Mucosa of descending colon (tissue), 3 donors: ENCODE results near the gene AMBP. TPM values are rescaled to one million over a fixed set of nuclear protein-coding genes. Genes with fewer than 3 reads are reported as not detected.

Source experiments
- ATAC-seq: fragments of 200-7000 bp; cut with Tn5 transposase; one replicate; pipeline ENCODE4 v1.9.1; 2020; ENCODE audit warnings: mild to moderate bottlenecking, moderate library complexity
- DNase-seq, 3 donors: peaks; one replicate each; pipeline ENCODE4 v3.0.0-alpha.2; 2020
- H3K36me3 ChIP-seq: fragments of 200-600 bp; one replicate; pipeline ENCODE4 v1.8.0; 2021; ENCODE audit warnings: low read depth, mild to moderate bottlenecking
- H3K4me1 ChIP-seq: fragments of 200-600 bp; one replicate; pipeline ENCODE4 v1.8.0; 2021; ENCODE audit warnings: low read depth, mild to moderate bottlenecking
- H3K4me3 ChIP-seq: fragments of 200-600 bp; one replicate; pipeline ENCODE4 v1.8.0; 2021; ENCODE audit warnings: mild to moderate bottlenecking
- H3K9me3 ChIP-seq: fragments of 200-600 bp; one replicate; pipeline ENCODE4 v1.8.0; 2021; ENCODE audit warnings: mild to moderate bottlenecking
- CTCF ChIP-seq: fragments of 200-600 bp; IDR thresholded peaks from one replicate; pipeline ENCODE4 v1.8.0; 2022; ENCODE audit warnings: antibody characterized with exemption, mild to moderate bottlenecking
- intact Hi-C, 2 donors: fragments of 100-400 bp; cut with DNase I in 1 of 2; cut with micrococcal nuclease in 1 of 2; formaldehyde crosslinking; loops; one replicate each; pipeline versions ENCODE4 v1.11.0 to v1.11.1; 2022; cut with DNase I, micrococcal nuclease
- total RNA-seq, 3 donors: library from RNA; stranded (reverse); fragmentation: NEBNext Ultra II Directional in 2 of 3; extraction: Animal tissue kit (Norgen Biotek cat#: 25700) in 2 of 3; gene quantifications; one replicate each; pipeline versions ENCODE4 v1.2.1 to v1.2.4, GENCODE V29; 2021 to 2023
- donor health status: DM: no; HTN: no; CAD: no; lungs with moderate emphysema.
- donor health status: DM: no; HTN: no; CAD: no.
- donor health status: DM: no; HTN: yes; CAD: no.

AMBP gene
- total RNA-seq, 3 donors from 2014 or later = 0.63 to 0.81 TPM; not detected in 1

- TF ChIP-seq CTCF = no peak
- DNase-seq (no peak), ATAC-seq (no peak)
- Histone ChIP-seq H3K36me3 (no peaks in the 10 kb centered on the region), H3K4me3 (no peak overlapping the region), H3K4me1 (no peaks in the 10 kb centered on the region), H3K9me3 (no peaks in the 10 kb centered on the region)
- intact Hi-C loops = no loop called here
Observed at GRCh38 chr9:114014044-114014443, 64.1 kb downstream of the AMBP start.

DNA sequence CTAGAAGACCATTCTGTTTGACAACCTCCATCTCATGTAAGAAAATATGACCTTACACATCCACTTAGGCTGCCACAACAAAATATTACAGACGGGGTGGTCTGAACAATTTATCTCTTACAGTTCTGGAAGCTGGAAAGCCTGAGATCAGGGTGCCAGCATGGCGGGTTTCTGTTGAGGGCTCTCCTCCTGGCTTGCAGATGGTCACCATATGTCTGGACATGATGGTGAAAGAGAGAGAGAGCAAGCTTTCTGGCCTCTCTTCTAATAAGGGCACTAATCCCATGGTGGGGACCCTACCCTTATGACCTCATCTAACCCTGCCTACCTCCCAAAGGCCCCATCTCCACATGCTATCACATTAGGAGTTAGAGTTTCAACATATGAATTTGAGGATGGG, 66.0 kb downstream of the AMBP start:
- no peak for TF ChIP-seq CTCF
- intact Hi-C loops = no loop called here

DNA sequence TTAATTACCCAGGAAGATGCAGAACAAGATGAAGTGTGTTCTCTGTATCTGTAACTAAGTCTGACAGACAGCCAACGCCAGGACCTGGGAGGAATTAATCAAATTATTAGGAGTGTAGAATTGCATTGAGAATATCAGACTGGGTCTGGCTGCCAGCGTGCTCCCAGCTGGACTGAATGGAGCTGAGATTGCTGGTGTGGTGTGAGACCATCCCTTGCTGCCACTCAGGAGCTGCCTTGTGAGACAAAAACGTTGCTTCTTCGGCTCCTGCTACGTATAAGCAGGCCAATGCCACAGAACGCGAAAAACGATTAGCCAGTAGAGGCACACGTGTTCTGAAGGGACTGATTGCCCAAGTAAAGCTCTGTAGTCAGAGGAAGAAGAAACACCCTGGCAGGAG, 66.8 kb downstream of the AMBP start:
- Histone ChIP-seq H3K4me3 (no peak overlapping the region), H3K36me3 (no peaks in the 10 kb centered on the region), H3K9me3 (no peaks in the 10 kb centered on the region), H3K4me1 (no peaks in the 10 kb centered on the region)
- intact Hi-C loops = no loop called here
- DNase-seq (peak in 1 of 3 donors; percentile 4), ATAC-seq (no peak)
- TF ChIP-seq CTCF = no peak

More for the DNA sequence above, 66.0 kb downstream of the AMBP start:
- ATAC-seq (no peak), DNase-seq (no peak)
- Histone ChIP-seq H3K4me1 (no peaks in the 10 kb centered on the region), H3K4me3 (no peak overlapping the region), H3K36me3 (no peaks in the 10 kb centered on the region), H3K9me3 (no peaks in the 10 kb centered on the region)

Other genes with a start within 250 kb of the AMBP start
- 1 to 10 TPM; 2.7 to 6.2 (median 3.7) TPM for gene ZNF618, start 202.0 kb downstream of the AMBP start, total RNA-seq
- gene KIF12, start 21.0 kb upstream of the AMBP start, total RNA-seq = 10 to 100 TPM; 12.3 to 36.9 (median 13.6) TPM
- gene COL27A1, start 77.2 kb upstream of the AMBP start, total RNA-seq = 10 to 100 TPM in 1 of 3 donors, 1 to 10 TPM in 2; 3.1 to 13.6 (median 4.0) TPM
- 1 to 10 TPM in 1 of 3 donors, not detected in 2; 2.8 TPM for gene ORM1, start 244.8 kb upstream of the AMBP start, total RNA-seq